ENCODE results near the gene MRO.
"Not testable (repeated sequence)": the region's sequence is repeated elsewhere in the genome, so short reads cannot be mapped to it uniquely, and the experiment has no call there.

Gene MRO

GRCh38 chr18:50790241-50790640 is 29.6 kb downstream of the MRO start:
- DNase-seq = no peak

- DNase-seq = no peak
Measured at GRCh38 chr18:50788284-50788683, 31.5 kb downstream of the MRO start.

- DNase-seq = no peak
Measured at GRCh38 chr18:50786864-50787263, 33.0 kb downstream of the MRO start.

GRCh38 chr18:50783553-50783952 is 36.3 kb downstream of the MRO start:
- no peak for DNase-seq

GRCh38 chr18:50779021-50779420 is 40.8 kb downstream of the MRO start:
- DNase-seq = not testable (repeated sequence)

DNA sequence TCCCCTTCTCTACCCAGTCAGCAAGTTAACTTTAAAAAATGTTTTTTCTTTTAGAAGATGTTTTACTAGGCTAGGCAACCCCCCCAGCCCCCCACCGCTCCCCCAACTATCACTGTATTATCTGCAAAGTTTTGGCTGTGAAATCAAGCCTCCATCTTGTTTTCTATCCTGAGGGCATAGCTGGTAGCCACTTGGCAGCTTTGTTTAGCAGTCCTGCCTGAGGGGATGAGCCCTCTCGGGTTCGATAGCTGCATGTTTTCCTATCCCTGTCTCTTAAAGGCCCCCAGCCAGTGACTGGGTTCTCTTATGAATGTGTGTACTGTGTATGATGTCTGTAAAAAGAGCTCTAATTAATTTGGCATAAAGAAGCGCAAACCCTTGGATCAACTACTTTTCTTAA is 43.4 kb downstream of the MRO start:
- no peak for DNase-seq

- DNase-seq = no peak
Measured at GRCh38 chr18:50775726-50776125, 44.1 kb downstream of the MRO start.

DNA sequence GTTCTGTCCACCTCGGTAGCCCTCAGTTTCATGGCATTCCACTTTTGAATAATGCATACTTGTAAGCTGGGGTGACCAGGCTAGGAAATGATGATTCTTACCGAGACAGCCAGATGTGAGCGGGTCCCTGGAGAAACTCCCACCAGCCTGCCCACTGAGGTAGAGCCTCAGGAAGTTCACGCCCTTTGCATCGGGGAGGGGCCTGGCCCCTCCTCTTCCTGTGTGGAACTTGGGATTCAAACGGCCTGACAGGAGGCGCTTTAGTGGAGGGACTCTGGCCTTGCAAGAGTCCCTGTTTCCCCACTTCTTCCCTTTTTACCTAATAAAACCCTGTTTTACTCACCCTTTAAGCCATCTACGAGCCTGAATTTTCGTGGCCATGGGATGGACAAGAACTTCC is 44.6 kb downstream of the MRO start:
- no peak for DNase-seq

GRCh38 chr18:50769463-50769862 is 50.4 kb downstream of the MRO start:
- DNase-seq = no peak

DNA sequence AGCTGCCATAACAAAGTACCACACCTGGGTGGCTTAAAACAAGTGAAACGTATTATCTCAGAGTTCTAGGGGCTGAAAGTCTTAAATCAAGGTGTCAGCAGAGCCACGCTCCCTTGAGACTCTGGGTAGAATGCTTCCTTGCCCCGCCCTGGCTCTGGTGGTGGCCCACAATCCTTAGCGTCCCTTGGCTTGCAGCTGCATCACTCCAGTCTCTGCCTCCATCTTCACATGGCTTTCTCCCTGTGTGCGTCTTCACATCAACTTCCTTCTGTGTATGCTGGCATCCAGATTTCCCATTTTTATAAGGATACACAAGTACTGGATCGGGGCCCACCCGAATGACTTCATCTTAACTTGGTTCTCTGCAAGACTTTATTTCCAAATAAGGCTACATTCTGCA is 62.5 kb downstream of the MRO start:
- no peak for DNase-seq

GRCh38 chr18:50754297-50754696 is 65.5 kb downstream of the MRO start:
- DNase-seq = no peak

DNA sequence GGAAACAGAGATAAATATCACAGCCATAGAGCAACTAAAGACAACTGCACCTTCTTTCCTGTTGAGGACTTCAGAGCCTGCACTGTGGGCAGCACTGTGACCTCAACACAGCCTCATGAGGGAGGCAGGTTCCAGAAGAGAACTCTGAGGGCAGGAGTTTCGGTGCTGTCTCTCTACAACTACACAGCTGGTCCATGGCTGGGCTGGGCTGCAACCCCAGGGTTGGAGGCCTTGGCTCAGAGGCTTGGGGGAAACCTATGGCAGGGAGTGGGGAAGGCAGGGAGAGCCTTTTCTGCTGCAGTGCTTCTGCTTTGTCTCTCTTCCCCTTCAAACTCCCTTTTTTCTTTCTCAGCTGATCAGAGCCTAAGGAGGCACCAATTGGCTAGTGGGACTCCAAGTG is 66.5 kb downstream of the MRO start:
- DNase-seq = no peak

- no peak for DNase-seq
Measured at GRCh38 chr18:50751947-50752346, 67.9 kb downstream of the MRO start.

DNA sequence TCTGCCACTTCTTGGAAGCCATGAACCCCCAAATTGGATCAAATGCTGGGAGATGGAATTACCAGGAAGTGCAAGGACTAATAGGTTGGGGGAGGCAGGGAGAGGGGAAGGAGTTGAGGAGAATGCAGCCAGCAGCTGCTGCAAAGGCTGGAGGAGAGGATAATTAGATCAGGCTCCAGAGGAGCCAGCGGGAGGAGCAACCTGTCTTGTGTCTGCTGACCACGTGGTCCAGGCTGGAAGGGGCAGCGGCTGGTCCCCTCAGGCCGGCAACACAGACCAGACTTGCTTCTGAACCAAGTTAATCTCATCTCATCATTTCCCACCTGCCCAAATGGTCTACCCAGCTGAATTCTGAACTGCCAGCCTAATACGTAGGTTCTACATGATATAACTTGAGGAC is 68.3 kb downstream of the MRO start:
- DNase-seq = no peak

- no peak for DNase-seq
Measured at GRCh38 chr18:50750546-50750945, 69.3 kb downstream of the MRO start.

DNA sequence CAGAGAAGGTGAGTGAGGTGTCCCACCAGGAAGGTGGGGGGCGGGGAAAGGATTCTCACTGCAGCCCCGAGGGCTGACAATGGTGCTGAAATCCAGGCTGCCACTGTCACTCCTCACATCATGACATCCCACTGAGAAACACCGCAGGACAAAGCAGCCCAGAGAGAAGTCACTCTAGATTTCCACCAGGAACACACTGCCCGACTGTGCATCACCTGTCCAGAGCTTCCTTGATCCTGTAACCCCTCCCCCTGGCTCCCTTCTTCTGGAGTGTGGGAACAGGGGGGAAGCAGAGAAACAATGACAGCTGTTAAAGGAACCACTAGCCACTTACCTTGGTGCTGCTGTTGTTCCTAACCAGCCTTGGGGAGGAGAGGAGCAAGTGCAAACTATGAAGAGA is 69.9 kb downstream of the MRO start:
- DNase-seq = no peak

GRCh38 chr18:50749421-50749820 is 70.4 kb downstream of the MRO start:
- DNase-seq = no peak

DNA sequence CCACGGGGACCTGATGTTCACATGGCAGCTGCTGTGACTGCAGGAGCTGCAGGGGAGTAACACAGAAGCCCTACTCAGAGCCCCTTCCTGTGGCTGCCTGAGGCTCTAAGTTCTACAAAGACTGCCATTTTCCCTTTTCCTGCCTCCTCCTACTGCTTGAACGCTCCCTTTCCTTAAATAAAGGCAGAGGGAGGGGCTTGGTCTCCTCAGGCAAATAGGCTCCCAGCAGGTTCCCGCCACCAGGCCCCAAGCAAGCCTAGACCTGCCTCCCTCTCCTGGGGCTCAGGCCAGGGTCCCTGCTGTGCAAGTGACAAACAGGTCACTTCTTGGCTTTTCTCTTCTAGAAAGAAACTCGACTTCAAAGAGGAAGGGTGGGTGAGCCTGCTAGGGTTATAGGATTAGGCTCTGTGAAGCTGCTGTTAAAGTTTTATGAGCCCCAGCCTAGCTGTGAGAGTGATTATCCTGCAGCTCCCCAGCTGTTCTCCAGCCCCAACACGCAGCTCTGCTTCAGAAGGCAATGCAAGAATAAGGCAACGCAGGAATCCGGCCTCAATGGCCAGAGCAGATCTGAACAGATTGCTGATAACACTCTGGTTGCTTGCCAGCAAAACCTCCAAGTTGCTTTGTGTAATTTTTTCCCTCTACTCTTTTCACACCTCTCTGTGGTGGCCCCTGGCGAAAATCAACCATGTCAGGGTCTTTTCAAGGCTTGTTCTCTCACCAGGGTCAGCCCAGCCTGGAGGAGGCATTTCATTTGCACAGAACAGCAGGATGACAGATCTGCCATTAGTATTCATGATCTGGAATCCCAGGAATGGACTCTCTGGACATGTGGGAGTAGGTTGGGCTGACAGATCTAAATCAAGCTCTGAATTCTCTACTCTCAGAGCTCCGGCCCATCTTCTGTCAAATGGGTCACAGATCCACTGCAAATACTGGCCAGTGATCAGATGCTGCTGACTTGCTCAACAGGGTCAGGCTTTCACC is 71.3 kb downstream of the MRO start:
- DNase-seq = no peak

- DNase-seq = no peak
Measured at GRCh38 chr18:50747849-50748242, 72.0 kb downstream of the MRO start.

GRCh38 chr18:50745945-50746344 is 73.9 kb downstream of the MRO start:
- DNase-seq = no peak
